Naive thymus-derived CD4-positive, alpha-beta T cell (primary cell): ENCODE measurements around the gene ITGAD. TPM values are rescaled to one million over a fixed set of nuclear protein-coding genes. Genes with fewer than 3 reads are reported as not detected.
A peak's percentile ranks its signal among the peaks of the same experiment; 100 is the strongest.

Source experiments
- ATAC-seq: fragments of 150-1000 bp; cut with Tn5 transposase; 2 replicates; pipeline ENCODE4 v1.10.0; 2021; ENCODE audit warnings: mild to moderate bottlenecking, moderate library complexity
- CTCF ChIA-PET: fragments of 350-600 bp; sonication (Branson Sonifier 250); formaldehyde crosslinking; loops from one replicate; lab custom pipeline; 2021; ENCODE audit warnings: antibody characterized with exemption; lab: Charles Lee
- POLR2A ChIA-PET: fragments of 350-600 bp; sonication (Branson Sonifier 250); formaldehyde crosslinking; loops from one replicate; lab custom pipeline; 2021; ENCODE audit warnings: antibody characterized with exemption, inconsistent platforms; lab: Charles Lee
- DNase-seq, 9 donors: peaks; one replicate each; pipeline versions ENCODE4 v3.0.0 to v3.0.0-alpha.2; 2020 to 2022; ENCODE audit warnings: mixed read lengths in 1 of 9
- H3K27ac ChIP-seq: one replicate; pipeline ENCODE4 v1.7.0; 2013; ENCODE audit warnings: mild to moderate bottlenecking, low read depth, low read length, moderate library complexity
- H3K27me3 ChIP-seq, 2 donors: one replicate each; pipeline ENCODE4 v1.7.0; 2013; ENCODE audit warnings: low read length in 2 of 2, mild to moderate bottlenecking in 2 of 2, moderate library complexity in 2 of 2; ENCODE audit not compliant: control insufficient read depth in 2 of 2, insufficient read depth in 2 of 2
- H3K36me3 ChIP-seq, 3 experiments: 1 replicate in 2 of 3; 2 replicates in 1 of 3; pipeline ENCODE4 v1.7.0; 2013; ENCODE audit warnings: low read length in 3 of 3, mild to moderate bottlenecking in 3 of 3, moderate library complexity in 1 of 3; ENCODE audit not compliant: insufficient read depth in 3 of 3, control insufficient read depth in 2 of 3
- H3K4me1 ChIP-seq, 2 donors: one replicate each; pipeline ENCODE4 v1.7.0; 2013; ENCODE audit warnings: low read length in 2 of 2, mild to moderate bottlenecking in 2 of 2, moderate library complexity in 1 of 2; ENCODE audit not compliant: control insufficient read depth in 2 of 2, insufficient read depth in 2 of 2
- H3K4me3 ChIP-seq: 2 replicates; pipeline ENCODE4 v1.7.0; 2013; ENCODE audit warnings: mild to moderate bottlenecking, low read length
- H3K9me3 ChIP-seq, 3 experiments: 1 replicate in 2 of 3; 2 replicates in 1 of 3; pipeline ENCODE4 v1.7.0; 2013; ENCODE audit warnings: low read length in 3 of 3; ENCODE audit not compliant: control insufficient read depth in 2 of 3
- H3K27ac Mint-ChIP-seq, 9 donors: one replicate each; pipeline ENCODE4 v1.8.0; 2020 to 2022; ENCODE audit warnings: mixed read lengths in 9 of 9, mild to moderate bottlenecking in 8 of 9, moderate library complexity in 5 of 9, inconsistent platforms in 2 of 9
- H3K27me3 Mint-ChIP-seq, 5 donors: one replicate each; pipeline ENCODE4 v1.8.0; 2021 to 2022; ENCODE audit warnings: mixed read lengths in 5 of 5, mild to moderate bottlenecking in 1 of 5
- H3K36me3 Mint-ChIP-seq, 5 donors: one replicate each; pipeline ENCODE4 v1.8.0; 2020 to 2022; ENCODE audit warnings: mixed read lengths in 5 of 5, mild to moderate bottlenecking in 3 of 5, inconsistent platforms in 1 of 5
- H3K4me1 Mint-ChIP-seq, 7 donors: one replicate each; pipeline ENCODE4 v1.8.0; 2020 to 2022; ENCODE audit warnings: mixed read lengths in 7 of 7, mild to moderate bottlenecking in 3 of 7, inconsistent platforms in 1 of 7
- H3K4me3 Mint-ChIP-seq, 10 donors: one replicate each; pipeline ENCODE4 v1.8.0; 2020 to 2022; ENCODE audit warnings: mild to moderate bottlenecking in 10 of 10, mixed read lengths in 10 of 10, moderate library complexity in 6 of 10, inconsistent platforms in 2 of 10
- H3K9me3 Mint-ChIP-seq, 11 donors: one replicate each; pipeline ENCODE4 v1.8.0; 2020 to 2022; ENCODE audit warnings: mixed read lengths in 11 of 11, mild to moderate bottlenecking in 4 of 11, inconsistent platforms in 1 of 11, moderate library complexity in 1 of 11
- intact Hi-C, 2 donors: fragments of 100-400 bp; cut with micrococcal nuclease; formaldehyde crosslinking; loops; one replicate each; pipeline ENCODE4 v1.15.1; 2023
- polyA plus RNA-seq, 2 donors: library from polyadenylated mRNA; unstranded; fragments of 300-500 nt; fragmentation: Illumina TruSeq; gene quantifications; one replicate each; pipeline ENCODE4 v1.2.3, GENCODE V29; 2021
- total RNA-seq, 6 experiments: library from RNA in 5 of 6; stranded (reverse) in 5 of 6; gene quantifications; 1 replicate in 5 of 6; 2 replicates in 1 of 6; pipeline ENCODE4 v1.2.3 and lab custom pipeline; 2021 to 2026

Gene ITGAD
- total and polyA plus RNA-seq, 7 experiments from 2014 or later, result 0.24 to 1.3 TPM; not detected in 5

GRCh38 chr16:31467858-31468257, 74.7 kb downstream of the ITGAD start:
- H3K9me3 ChIP-seq, result no peaks in the 10 kb centered on the region
- peaks cover 12 to 38% (median 19%) of the 10 kb centered on the region in 7 donors for H3K4me1 Mint-ChIP-seq
- ChIA-PET POLR2A (interaction anchor here (0.7 kb wide), 1 partner anchor 20 kb away, joined by 3 read pairs; no protein-coding TSS in a partner anchor), CTCF (no interaction called here)
- peaks cover 3 to 27% (median 10%) of the 10 kb centered on the region in 5 donors for H3K36me3 Mint-ChIP-seq
- peaks cover 14 to 15% of the 10 kb centered on the region in 2 donors for H3K4me1 ChIP-seq
- H3K4me3 ChIP-seq, result no peak overlapping the region
- H3K36me3 ChIP-seq, result peaks cover 0 to 23% (median 3%) of the 10 kb centered on the region in 3 experiments
- no peak for DNase-seq
- peaks cover 0 to 22% (median 11%) of the 10 kb centered on the region in 5 donors for H3K27me3 Mint-ChIP-seq
- H3K27ac ChIP-seq, result no peak overlapping the region
- H3K27me3 ChIP-seq, result no peaks in the 10 kb centered on the region
- intact Hi-C loops, result no loop called here
- H3K9me3 Mint-ChIP-seq, result peaks cover 0 to 1% (median 0%) of the 10 kb centered on the region in 11 donors
- peak overlapping the region in 3 of 10 donors; percentile 2 to 76 (median 66) for H3K4me3 Mint-ChIP-seq
- H3K27ac Mint-ChIP-seq, result peak overlapping the region in 1 of 9 donors; percentile 78
- ATAC-seq, result no peak

- peaks cover 0 to 1% (median 0%) of the 10 kb centered on the region in 11 donors for H3K9me3 Mint-ChIP-seq
- no peak overlapping the region for H3K27ac ChIP-seq
- H3K9me3 ChIP-seq, result no peaks in the 10 kb centered on the region
- DNase-seq (no peak), ATAC-seq (no peak)
- H3K27me3 Mint-ChIP-seq, result peaks cover 0 to 42% (median 14%) of the 10 kb centered on the region in 5 donors
- H3K27ac Mint-ChIP-seq, result no peak overlapping the region
- H3K4me1 Mint-ChIP-seq, result peaks cover 12 to 41% (median 19%) of the 10 kb centered on the region in 7 donors
- intact Hi-C loops, result no loop called here
- CTCF ChIA-PET, result interaction anchor here (0.6 to 1.4 kb wide), 2 partner anchors 10 to 1830 kb away, joined by 3 to 4 read pairs; no protein-coding TSS in a partner anchor
- peaks cover 0 to 16% (median 1%) of the 10 kb centered on the region in 3 experiments for H3K36me3 ChIP-seq
- H3K4me3 Mint-ChIP-seq, result peak overlapping the region in 1 of 10 donors; percentile 45
- peaks cover 0 to 8% (median under 1%) of the 10 kb centered on the region in 5 donors for H3K36me3 Mint-ChIP-seq
- no peak overlapping the region for H3K4me3 ChIP-seq
- POLR2A ChIA-PET, result no interaction called here
- H3K4me1 ChIP-seq, result peaks cover 14 to 15% of the 10 kb centered on the region in 2 donors
- H3K27me3 ChIP-seq, result no peaks in the 10 kb centered on the region
These were observed 77.5 kb downstream of the ITGAD start for GRCh38 chr16:31470615-31471014.

- H3K36me3 ChIP-seq, result peaks cover 0 to 8% (median 0%) of the 10 kb centered on the region in 3 experiments
- intact Hi-C loops, result no loop called here
- Mint-ChIP-seq H3K36me3 (peaks cover 0 to 6% (median 0%) of the 10 kb centered on the region in 5 donors), H3K27me3 (peaks cover 0 to 46% (median 14%) of the 10 kb centered on the region in 5 donors), H3K27ac (peak overlapping the region in 1 of 9 donors; percentile 51), H3K4me3 (peak overlapping the region in 7 of 10 donors; percentile 1 to 70 (median 45)), H3K4me1 (peaks cover 18 to 41% (median 24%) of the 10 kb centered on the region in 7 donors), H3K9me3 (peaks cover 0 to 1% (median 0%) of the 10 kb centered on the region in 11 donors)
- no peaks in the 10 kb centered on the region for H3K27me3 ChIP-seq
- CTCF ChIA-PET, result interaction anchor here (0.6 kb wide), 1 partner anchor 1830 kb away, joined by 3 read pairs; no protein-coding TSS in a partner anchor
- DNase-seq (no peak), ATAC-seq (no peak)
- H3K9me3 ChIP-seq, result no peaks in the 10 kb centered on the region
- no peak overlapping the region for H3K4me3 ChIP-seq
- no peak overlapping the region for H3K27ac ChIP-seq
- POLR2A ChIA-PET, result no interaction called here
- peaks cover 14 to 15% of the 10 kb centered on the region in 2 donors for H3K4me1 ChIP-seq
These were observed 78.2 kb downstream of the ITGAD start for GRCh38 chr16:31471241-31471874.

GRCh38 chr16:31471875-31472708, 79.0 kb downstream of the ITGAD start, which contains the start of gene TGFB1I1:
TGFB1I1 (plus strand) TSS chr16:31472152; CDS start chr16:31472189, 37 bp downstream.
- Mint-ChIP-seq H3K4me3 (peak within 1 kb of the TSS; percentile 60 to 84 (median 79)), H3K4me1 (peaks cover 12 to 36% (median 24%) of the 10 kb centered on the region in 7 donors), H3K9me3 (peaks cover 0 to 1% (median 0%) of the 10 kb centered on the region in 11 donors), H3K36me3 (peaks cover 0 to 1% (median 0%) of the 10 kb centered on the region in 5 donors), H3K27ac (peak within 1 kb of the TSS in 1 of 9 donors; percentile 64), H3K27me3 (peaks cover 0 to 50% (median 14%) of the 10 kb centered on the region in 5 donors)
- peaks cover 0 to 1% (median 0%) of the 10 kb centered on the region in 3 experiments for H3K36me3 ChIP-seq
- ChIA-PET POLR2A (interaction anchor here (7.8 kb wide), 1 partner anchor 13 kb away, joined by 69 read pairs; the partner anchor contains the start of gene ARMC5), CTCF (no interaction called here)
- ATAC-seq (no peak), DNase-seq (no peak)
- peaks cover 10% of the 10 kb centered on the region in 2 donors for H3K4me1 ChIP-seq
- no peaks in the 10 kb centered on the region for H3K27me3 ChIP-seq
- H3K4me3 ChIP-seq, result no peak within 1 kb of the TSS
- no peak within 1 kb of the TSS for H3K27ac ChIP-seq
- intact Hi-C loops, result no loop called here
- no peaks in the 10 kb centered on the region for H3K9me3 ChIP-seq

- ATAC-seq (peak; percentile 33), DNase-seq (peak in 1 of 9 donors; percentile 36)
- no peak overlapping the region for H3K4me3 ChIP-seq
- no peak overlapping the region for H3K27ac ChIP-seq
- Mint-ChIP-seq H3K4me1 (peaks cover 8 to 29% (median 21%) of the 10 kb centered on the region in 7 donors), H3K9me3 (peaks cover 0 to 1% (median 0%) of the 10 kb centered on the region in 11 donors), H3K27me3 (peaks cover 0 to 52% (median 14%) of the 10 kb centered on the region in 5 donors), H3K27ac (peak overlapping the region in 1 of 9 donors; percentile 64), H3K36me3 (no peaks in the 10 kb centered on the region), H3K4me3 (peak overlapping the region; percentile 60 to 84 (median 79))
- peaks cover 4 to 6% of the 10 kb centered on the region in 2 donors for H3K4me1 ChIP-seq
- no peaks in the 10 kb centered on the region for H3K36me3 ChIP-seq
- H3K9me3 ChIP-seq, result no peaks in the 10 kb centered on the region
- H3K27me3 ChIP-seq, result no peaks in the 10 kb centered on the region
- intact Hi-C loops, result no loop called here
- ChIA-PET POLR2A (interaction anchor here (7.8 kb wide), 1 partner anchor 14 kb away, joined by 69 read pairs; the partner anchor contains the start of gene ARMC5), CTCF (no interaction called here)
These were observed 79.6 kb downstream of the ITGAD start for GRCh38 chr16:31472709-31473203.
